Lung (tissue), 12 donors: ENCODE data around the gene LAIR1. TPM values are rescaled to one million over a fixed set of nuclear protein-coding genes. Genes with fewer than 3 reads are reported as not detected.
"Not testable (repeated sequence)": the region's sequence is repeated elsewhere in the genome, so short reads cannot be mapped to it uniquely, and the experiment has no call there.

Source experiments
- ATAC-seq: fragments of 200-7000 bp; cut with Tn5 transposase; one replicate; pipeline ENCODE4 v1.9.1; 2020; ENCODE audit warnings: moderate number of reproducible peaks; ENCODE audit not compliant: insufficient read depth, low FRiP score
- DNase-seq, 3 donors: peaks; one replicate each; pipeline ENCODE4 v3.0.0-alpha.2; 2013 to 2017
- H3K27ac ChIP-seq, 2 donors: one replicate each; pipeline ENCODE4 v1.5.1; 2013; ENCODE audit warnings: mild to moderate bottlenecking in 2 of 2, moderate library complexity in 2 of 2, control low read depth in 1 of 2, inconsistent platforms in 1 of 2, low read depth in 1 of 2, low read length in 1 of 2
- H3K27me3 ChIP-seq, 3 donors: one replicate each; pipeline ENCODE4 v1.5.1; 2013; ENCODE audit warnings: low read length in 2 of 3; ENCODE audit not compliant: control insufficient read depth in 3 of 3, insufficient read depth in 3 of 3
- H3K36me3 ChIP-seq, 4 donors: one replicate each; pipeline ENCODE4 v1.5.1; 2013; ENCODE audit warnings: low read length in 4 of 4, mild to moderate bottlenecking in 1 of 4, moderate library complexity in 1 of 4; ENCODE audit not compliant: control insufficient read depth in 4 of 4, insufficient read depth in 4 of 4
- H3K4me1 ChIP-seq, 5 donors: one replicate each; pipeline ENCODE4 v1.5.1; 2013; ENCODE audit warnings: low read length in 5 of 5, mild to moderate bottlenecking in 2 of 5, moderate library complexity in 1 of 5; ENCODE audit not compliant: control insufficient read depth in 5 of 5, insufficient read depth in 5 of 5
- H3K4me3 ChIP-seq: one replicate; pipeline ENCODE4 v1.5.1; 2013; ENCODE audit warnings: mild to moderate bottlenecking, control low read depth, moderate library complexity
- H3K9ac ChIP-seq, 2 donors: one replicate each; pipeline ENCODE4 v1.5.1; 2013; ENCODE audit warnings: low read length in 2 of 2, control low read depth in 1 of 2; ENCODE audit not compliant: insufficient read depth in 1 of 2
- H3K9me3 ChIP-seq, 4 donors: one replicate each; pipeline ENCODE4 v1.5.1; 2013; ENCODE audit warnings: low read length in 3 of 4, mild to moderate bottlenecking in 1 of 4, moderate library complexity in 1 of 4; ENCODE audit not compliant: control insufficient read depth in 4 of 4, insufficient read depth in 3 of 4
- WGBS, 2 donors: extraction: QIAGEN DNeasy Blood & Tissue Kit; methylation state at CpG; one replicate each; pipeline ENCODE4 v1.1.7; 2013; 5-methylcytosine and 5-hydroxymethylcytosine counted together
- polyA plus RNA-seq, 2 donors: library from polyadenylated mRNA; stranded (reverse); fragments of 200-250 nt; gene quantifications; one replicate each; pipeline ENCODE4 v1.2.1, GENCODE V29; 2013
- total RNA-seq, 2 donors: library from RNA; depleted of rRNA in 1 of 2; stranded (reverse); fragments of >200 nt in 1 of 2; gene quantifications; one replicate each; pipeline ENCODE4 v1.2.1, GENCODE V29; 2014 to 2021
- TF ChIP-seq, protein P1 (sequence below): IDR thresholded peaks from 2 replicates; pipeline ENCODE4 v1.5.1; 2012; ENCODE audit warnings: mild to moderate bottlenecking; ENCODE audit errors: control extremely low read depth, extremely low read depth
- donor health status: control.
- donor health status: control.
- donor health status: Bipolar disorder and iron deficiency.
- donor health status: healthy.
- donor health status: DM: yes; HTN: yes; CAD: no.

The LAIR1 gene
- total and polyA plus RNA-seq, 4 donors: 27.4 to 253 (median 77.1) TPM

GRCh38 chr19:54332149-54332548 lies 32.6 kb downstream of the LAIR1 start:
- Histone ChIP-seq H3K4me1 (no peaks in the 10 kb centered on the region), H3K4me3 (no peak overlapping the region), H3K36me3 (no peaks in the 10 kb centered on the region), H3K27me3 (peaks cover 0 to 2% (median 0%) of the 10 kb centered on the region in 3 donors), H3K27ac (no peak overlapping the region), H3K9me3 (no peaks in the 10 kb centered on the region), H3K9ac (no peak overlapping the region)
- WGBS, 2 donors: 60 to 79% methylated on average over 7 of the region's 7 CpGs
- TF ChIP-seq, protein P1, sequence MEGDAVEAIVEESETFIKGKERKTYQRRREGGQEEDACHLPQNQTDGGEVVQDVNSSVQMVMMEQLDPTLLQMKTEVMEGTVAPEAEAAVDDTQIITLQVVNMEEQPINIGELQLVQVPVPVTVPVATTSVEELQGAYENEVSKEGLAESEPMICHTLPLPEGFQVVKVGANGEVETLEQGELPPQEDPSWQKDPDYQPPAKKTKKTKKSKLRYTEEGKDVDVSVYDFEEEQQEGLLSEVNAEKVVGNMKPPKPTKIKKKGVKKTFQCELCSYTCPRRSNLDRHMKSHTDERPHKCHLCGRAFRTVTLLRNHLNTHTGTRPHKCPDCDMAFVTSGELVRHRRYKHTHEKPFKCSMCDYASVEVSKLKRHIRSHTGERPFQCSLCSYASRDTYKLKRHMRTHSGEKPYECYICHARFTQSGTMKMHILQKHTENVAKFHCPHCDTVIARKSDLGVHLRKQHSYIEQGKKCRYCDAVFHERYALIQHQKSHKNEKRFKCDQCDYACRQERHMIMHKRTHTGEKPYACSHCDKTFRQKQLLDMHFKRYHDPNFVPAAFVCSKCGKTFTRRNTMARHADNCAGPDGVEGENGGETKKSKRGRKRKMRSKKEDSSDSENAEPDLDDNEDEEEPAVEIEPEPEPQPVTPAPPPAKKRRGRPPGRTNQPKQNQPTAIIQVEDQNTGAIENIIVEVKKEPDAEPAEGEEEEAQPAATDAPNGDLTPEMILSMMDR: no peak
- no peak for ATAC-seq
- no peak for DNase-seq

GRCh38 chr19:54331626-54332025 lies 33.1 kb downstream of the LAIR1 start:
- TF ChIP-seq, protein P1: no peak
- DNase-seq (no peak), ATAC-seq (no peak)
- H3K9ac ChIP-seq: no peak overlapping the region
- peaks cover 0 to 2% (median 0%) of the 10 kb centered on the region in 3 donors for H3K27me3 ChIP-seq
- WGBS, 2 donors: 81 to 91% methylated on average over 7 of the region's 7 CpGs
- no peak overlapping the region for H3K27ac ChIP-seq
- H3K9me3 ChIP-seq: no peaks in the 10 kb centered on the region
- H3K36me3 ChIP-seq: no peaks in the 10 kb centered on the region
- H3K4me3 ChIP-seq: no peak overlapping the region
- no peaks in the 10 kb centered on the region for H3K4me1 ChIP-seq

GRCh38 chr19:54329476-54330165 lies 35.1 kb downstream of the LAIR1 start:
- DNase-seq (no peak), ATAC-seq (no peak)
- H3K9ac ChIP-seq: no peak overlapping the region
- no peak overlapping the region for H3K4me3 ChIP-seq
- 81 to 91% methylated on average over 14 of the region's 14 CpGs for WGBS, 2 donors
- no peaks in the 10 kb centered on the region for H3K9me3 ChIP-seq
- H3K36me3 ChIP-seq: no peaks in the 10 kb centered on the region
- TF ChIP-seq, protein P1: no peak
- no peaks in the 10 kb centered on the region for H3K4me1 ChIP-seq
- no peak overlapping the region for H3K27ac ChIP-seq
- no peaks in the 10 kb centered on the region for H3K27me3 ChIP-seq

DNA sequence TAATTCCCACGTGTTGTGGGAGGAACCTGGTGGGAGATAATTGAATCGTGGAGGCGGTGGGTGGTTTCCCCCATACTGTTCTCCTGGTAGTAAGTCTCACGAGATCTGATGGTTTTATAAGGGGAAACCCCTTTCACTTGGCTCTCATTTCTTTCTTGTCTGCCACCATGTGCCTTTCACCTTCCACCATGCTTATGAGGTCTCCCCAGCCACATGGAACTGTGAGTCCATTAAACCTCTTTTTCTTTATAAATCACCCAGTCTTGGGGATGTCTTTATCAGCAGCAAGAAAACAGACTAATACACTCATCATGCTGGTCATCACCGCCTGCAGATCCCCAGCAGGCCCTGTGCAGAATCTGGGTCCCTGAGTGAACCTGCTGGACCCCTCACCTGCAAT lies 36.0 kb downstream of the LAIR1 start:
- H3K27ac ChIP-seq, H3K9ac ChIP-seq, H3K4me3 ChIP-seq, H3K27me3 ChIP-seq, ATAC-seq, DNase-seq, H3K9me3 ChIP-seq, H3K4me1 ChIP-seq, H3K36me3 ChIP-seq: not testable (repeated sequence)
- WGBS, 2 donors: 78 to 87% methylated on average over 5 of the region's 5 CpGs
